ENCODE results near the gene CAMSAP1.

Gene CAMSAP1

DNA sequence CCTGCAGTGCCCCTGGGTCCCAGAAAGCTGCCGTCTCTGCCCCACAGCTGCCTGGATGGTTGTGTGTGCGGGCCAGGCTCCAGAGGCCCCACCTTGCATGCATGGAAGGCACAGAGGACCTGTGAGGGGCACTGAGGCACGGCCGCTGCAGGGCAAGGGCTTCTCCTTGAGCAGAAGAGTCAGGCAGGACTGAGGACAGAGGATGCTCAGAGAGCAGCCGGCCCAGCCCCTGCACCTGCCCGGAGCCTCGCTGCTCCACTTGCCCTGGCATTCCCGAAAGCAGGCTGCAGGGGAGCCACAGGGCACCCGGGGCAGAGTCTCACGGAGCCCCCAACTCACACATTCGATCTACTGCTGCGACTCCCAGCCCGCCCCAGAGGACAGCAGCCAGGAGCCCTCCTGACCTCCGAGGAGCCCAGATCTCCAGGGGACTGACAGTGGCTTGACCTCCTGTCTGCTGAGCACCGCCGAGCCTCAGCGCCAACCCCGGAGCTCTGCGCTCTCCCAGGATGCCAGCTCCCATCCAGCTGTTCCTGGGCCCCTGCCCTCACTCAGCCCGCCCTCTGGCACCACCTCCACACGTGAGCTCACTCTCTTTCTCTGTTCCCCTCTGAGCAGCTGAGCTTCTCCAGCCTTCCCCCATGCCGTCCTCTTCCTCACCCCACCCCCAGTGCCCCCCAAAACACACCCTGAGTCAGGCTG is 110.4 kb downstream of the CAMSAP1 start:
- Mint-ChIP-seq H3K4me3 (no peak overlapping the region), H3K27ac (no peak overlapping the region), H3K27me3 (ENCODE audit: low read depth) (peaks cover 2% of the 10 kb centered on the region), H3K9me3 (no peaks in the 10 kb centered on the region), H3K36me3 (ENCODE audit: low read depth) (no peaks in the 10 kb centered on the region), H3K4me1 (no peaks in the 10 kb centered on the region)
- TF ChIP-seq, protein P1, sequence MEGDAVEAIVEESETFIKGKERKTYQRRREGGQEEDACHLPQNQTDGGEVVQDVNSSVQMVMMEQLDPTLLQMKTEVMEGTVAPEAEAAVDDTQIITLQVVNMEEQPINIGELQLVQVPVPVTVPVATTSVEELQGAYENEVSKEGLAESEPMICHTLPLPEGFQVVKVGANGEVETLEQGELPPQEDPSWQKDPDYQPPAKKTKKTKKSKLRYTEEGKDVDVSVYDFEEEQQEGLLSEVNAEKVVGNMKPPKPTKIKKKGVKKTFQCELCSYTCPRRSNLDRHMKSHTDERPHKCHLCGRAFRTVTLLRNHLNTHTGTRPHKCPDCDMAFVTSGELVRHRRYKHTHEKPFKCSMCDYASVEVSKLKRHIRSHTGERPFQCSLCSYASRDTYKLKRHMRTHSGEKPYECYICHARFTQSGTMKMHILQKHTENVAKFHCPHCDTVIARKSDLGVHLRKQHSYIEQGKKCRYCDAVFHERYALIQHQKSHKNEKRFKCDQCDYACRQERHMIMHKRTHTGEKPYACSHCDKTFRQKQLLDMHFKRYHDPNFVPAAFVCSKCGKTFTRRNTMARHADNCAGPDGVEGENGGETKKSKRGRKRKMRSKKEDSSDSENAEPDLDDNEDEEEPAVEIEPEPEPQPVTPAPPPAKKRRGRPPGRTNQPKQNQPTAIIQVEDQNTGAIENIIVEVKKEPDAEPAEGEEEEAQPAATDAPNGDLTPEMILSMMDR (IDR thresholded peaks at IDR 0.05; ENCODE audit: unreplicated experiment in 3 of 3), result no peak

GRCh38 chr9:135795391-135795790 is 112.0 kb downstream of the CAMSAP1 start:
- Mint-ChIP-seq H3K9me3 (no peaks in the 10 kb centered on the region), H3K27ac (no peak overlapping the region), H3K36me3 (ENCODE audit: low read depth) (no peaks in the 10 kb centered on the region), H3K27me3 (ENCODE audit: low read depth) (peaks cover 3% of the 10 kb centered on the region), H3K4me1 (no peaks in the 10 kb centered on the region), H3K4me3 (no peak overlapping the region)
- TF ChIP-seq, protein P1 (IDR thresholded peaks at IDR 0.05; ENCODE audit: unreplicated experiment in 3 of 3), result no peak

DNA sequence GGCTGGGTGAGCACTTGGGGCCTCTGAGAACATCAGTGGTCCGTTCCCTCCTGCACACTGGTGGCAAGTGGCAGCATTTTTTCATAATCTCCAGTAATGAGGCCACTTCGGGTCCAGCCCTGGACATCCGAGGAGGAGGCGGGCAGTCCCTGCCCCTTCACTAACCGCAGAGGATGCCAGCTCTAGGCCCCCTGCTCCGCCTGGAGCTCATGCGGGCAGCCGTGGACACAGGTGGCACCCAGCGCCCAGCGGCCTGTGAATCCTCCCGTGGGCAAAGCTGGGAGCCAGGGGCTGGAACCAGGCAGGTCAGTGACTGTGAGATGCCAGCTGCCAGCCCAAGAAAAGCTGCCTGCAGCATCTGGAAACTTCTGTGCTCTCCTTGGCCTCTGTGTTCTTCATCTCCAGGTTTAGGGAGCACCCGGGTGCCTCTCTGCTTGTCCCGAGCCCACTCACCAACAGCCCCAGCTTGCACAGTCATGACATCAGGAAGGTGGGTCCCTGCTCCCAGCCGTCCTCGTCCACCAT is 112.9 kb downstream of the CAMSAP1 start:
- Mint-ChIP-seq H3K4me1 (no peaks in the 10 kb centered on the region), H3K27me3 (ENCODE audit: low read depth) (peaks cover 3% of the 10 kb centered on the region), H3K9me3 (no peaks in the 10 kb centered on the region), H3K27ac (no peak overlapping the region), H3K36me3 (ENCODE audit: low read depth) (no peaks in the 10 kb centered on the region), H3K4me3 (no peak overlapping the region)
- TF ChIP-seq, protein P1 (IDR thresholded peaks at IDR 0.05; ENCODE audit: unreplicated experiment in 3 of 3), result no peak

- Mint-ChIP-seq H3K36me3 (ENCODE audit: low read depth) (no peaks in the 10 kb centered on the region), H3K4me1 (no peaks in the 10 kb centered on the region), H3K9me3 (no peaks in the 10 kb centered on the region), H3K4me3 (no peak overlapping the region), H3K27ac (no peak overlapping the region), H3K27me3 (ENCODE audit: low read depth) (peaks cover 3% of the 10 kb centered on the region)
- TF ChIP-seq, protein P1 (IDR thresholded peaks at IDR 0.05; ENCODE audit: unreplicated experiment in 3 of 3), result no peak
Measured at GRCh38 chr9:135794057-135794335, 113.3 kb downstream of the CAMSAP1 start.

GRCh38 chr9:135793221-135794056 is 113.9 kb downstream of the CAMSAP1 start:
- Mint-ChIP-seq H3K27me3 (ENCODE audit: low read depth) (peaks cover 3% of the 10 kb centered on the region), H3K27ac (no peak overlapping the region), H3K4me1 (no peaks in the 10 kb centered on the region), H3K9me3 (no peaks in the 10 kb centered on the region), H3K4me3 (no peak overlapping the region), H3K36me3 (ENCODE audit: low read depth) (no peaks in the 10 kb centered on the region)
- TF ChIP-seq, protein P1 (IDR thresholded peaks at IDR 0.05; ENCODE audit: unreplicated experiment in 3 of 3), result no peak
